H1 (cell line): ENCODE data around the gene NBAS. TPM values are rescaled to one million over a fixed set of nuclear protein-coding genes. Genes with fewer than 3 reads are reported as not detected.

Experiments
- CTCF ChIA-PET: fragments of 300-600 bp; sonication (Branson Sonifier 250); formaldehyde crosslinking; loops from one replicate; lab custom pipeline; 2021; ENCODE audit not compliant: partially characterized antibody; lab: Charles Lee
- POLR2A ChIA-PET: fragments of 300-600 bp; sonication (Branson Sonifier 250); formaldehyde crosslinking; loops from one replicate; lab custom pipeline; 2021; ENCODE audit warnings: inconsistent platforms; ENCODE audit not compliant: partially characterized antibody; lab: Charles Lee
- DNase-seq, 2 experiments: peaks; one replicate each; pipeline versions ENCODE4 v3.0.0 to v3.0.0-alpha.2; 2010 to 2022; ENCODE audit warnings: low spot score in 2 of 2, low read depth in 1 of 2, mixed read lengths in 1 of 2
- FAIRE-seq: peaks from 2 replicates; lab custom pipeline; 2011; peaks lifted over from hg19 to GRCh38; lab: Jason Lieb, UNC
- H2AFZ ChIP-seq: 2 replicates; pipeline ENCODE4 v1.8.1; 2012; ENCODE audit warnings: low read length, inconsistent platforms
- H2AK5ac ChIP-seq: 2 replicates; pipeline ENCODE4 v1.6.1; 2013; ENCODE audit warnings: low read depth, low read length
- H2BK120ac ChIP-seq: replicated peaks from 2 replicates; pipeline ENCODE3; 2013; ENCODE audit warnings: low read depth, low read length, inconsistent platforms
- H2BK12ac ChIP-seq: 2 replicates; pipeline ENCODE4 v1.6.1; 2013; ENCODE audit warnings: low read depth, low read length
- H2BK15ac ChIP-seq: 2 replicates; pipeline ENCODE4 v1.6.1; 2013; ENCODE audit warnings: low read length
- H2BK20ac ChIP-seq: 2 replicates; pipeline ENCODE4 v1.6.1; 2013; ENCODE audit warnings: low read length
- H2BK5ac ChIP-seq: 2 replicates; pipeline ENCODE4 v1.6.1; 2013; ENCODE audit warnings: low read depth, low read length
- H3K14ac ChIP-seq: 2 replicates; pipeline ENCODE4 v1.6.1; 2013; ENCODE audit warnings: inconsistent platforms; ENCODE audit not compliant: insufficient read length
- H3K18ac ChIP-seq: 2 replicates; pipeline ENCODE4 v1.6.1; 2013; ENCODE audit warnings: low read length; ENCODE audit errors: extremely low read depth
- H3K23ac ChIP-seq: 2 replicates; pipeline ENCODE4 v1.6.1; 2013; ENCODE audit warnings: inconsistent platforms; ENCODE audit not compliant: insufficient read length
- H3K23me2 ChIP-seq: 2 replicates; pipeline ENCODE4 v1.6.1; 2013; ENCODE audit warnings: low read depth, low read length
- H3K27ac ChIP-seq: 2 replicates; pipeline ENCODE4 v1.6.1; 2011; ENCODE audit warnings: low read depth, low read length, inconsistent platforms
- H3K27me3 ChIP-seq, 4 experiments: replicated peaks in 1 of 4; 1 replicate in 1 of 4; 2 replicates in 3 of 4; pipeline versions ENCODE4 v1.6.1 to v1.8.1; 2011 to 2013; ENCODE audit warnings: low read length in 3 of 4, mild to moderate bottlenecking in 3 of 4, inconsistent platforms in 2 of 4, mixed read lengths in 2 of 4, moderate library complexity in 1 of 4; ENCODE audit not compliant: control insufficient read depth in 3 of 4, insufficient read depth in 3 of 4; ENCODE audit errors: extremely low read depth in 1 of 4
- H3K36me3 ChIP-seq, 4 experiments: 2 replicates each; pipeline versions ENCODE4 v1.6.1 to v1.8.1; 2011 to 2013; ENCODE audit warnings: mild to moderate bottlenecking in 4 of 4, low read length in 3 of 4, moderate library complexity in 2 of 4, control low read depth in 1 of 4, inconsistent platforms in 1 of 4; ENCODE audit not compliant: insufficient read depth in 4 of 4, control insufficient read depth in 2 of 4
- H3K4ac ChIP-seq: replicated peaks from 2 replicates; pipeline ENCODE3; 2013; ENCODE audit warnings: low read length, low read depth, mixed read lengths, inconsistent platforms; ENCODE audit not compliant: insufficient read length
- H3K4me1 ChIP-seq, 4 experiments: replicated peaks in 1 of 4; 1 replicate in 1 of 4; 2 replicates in 3 of 4; pipeline versions ENCODE4 v1.6.1 to v1.8.1; 2011 to 2013; ENCODE audit warnings: low read length in 3 of 4, inconsistent platforms in 2 of 4, mixed read lengths in 1 of 4; ENCODE audit not compliant: insufficient read depth in 4 of 4, control insufficient read depth in 3 of 4
- H3K4me2 ChIP-seq, 2 experiments: 2 replicates each; pipeline versions ENCODE4 v1.6.1 to v1.8.1; 2011 to 2013; ENCODE audit warnings: low read depth in 2 of 2, low read length in 2 of 2, control low read depth in 1 of 2, inconsistent platforms in 1 of 2, mild to moderate bottlenecking in 1 of 2; ENCODE audit not compliant: insufficient read depth in 1 of 2
- H3K4me3 ChIP-seq, 4 experiments: fragments of 200-600, 300-600 bp in 1 of 4; sonication (generic), shearing (Covaris generic), sonication (Bioruptor Twin) in 1 of 4; 2 replicates each; pipeline versions ENCODE4 v1.5.1 to v1.8.1; 2011 to 2016; ENCODE audit warnings: low read length in 4 of 4, low read depth in 3 of 4, control low read depth in 2 of 4, inconsistent platforms in 2 of 4, mild to moderate bottlenecking in 2 of 4, mixed read lengths in 1 of 4, moderate library complexity in 1 of 4; ENCODE audit not compliant: insufficient read depth in 2 of 4; ENCODE audit errors: extremely low read depth in 1 of 4
- H3K56ac ChIP-seq: replicated peaks from 2 replicates; pipeline ENCODE3; 2013; ENCODE audit warnings: low read depth, mild to moderate bottlenecking, mixed read lengths, low read length, inconsistent platforms; ENCODE audit not compliant: insufficient read length
- H3K79me1 ChIP-seq: 2 replicates; pipeline ENCODE4 v1.6.1; 2013; ENCODE audit warnings: low read depth, low read length, control low read depth
- H3K79me2 ChIP-seq, 2 experiments: 2 replicates each; pipeline versions ENCODE4 v1.6.1 to v1.8.1; 2012 to 2013; ENCODE audit warnings: low read length in 2 of 2, mild to moderate bottlenecking in 2 of 2, inconsistent platforms in 1 of 2; ENCODE audit not compliant: insufficient read depth in 2 of 2, control insufficient read depth in 1 of 2
- H3K9ac ChIP-seq, 4 experiments: replicated peaks in 1 of 4; 1 replicate in 1 of 4; 2 replicates in 3 of 4; pipeline versions ENCODE4 v1.6.1 to v1.8.1; 2011 to 2013; ENCODE audit warnings: low read depth in 3 of 4, low read length in 3 of 4, control low read depth in 2 of 4, mild to moderate bottlenecking in 2 of 4, moderate library complexity in 2 of 4, inconsistent platforms in 1 of 4; ENCODE audit errors: extremely low read depth in 1 of 4
- H3K9me3 ChIP-seq, 2 experiments: 2 replicates each; pipeline versions ENCODE4 v1.6.1 to v1.8.1; 2012 to 2013; ENCODE audit warnings: mild to moderate bottlenecking in 2 of 2, moderate library complexity in 2 of 2, control low read depth in 1 of 2, inconsistent platforms in 1 of 2, low read depth in 1 of 2, low read length in 1 of 2, mixed read lengths in 1 of 2; ENCODE audit not compliant: insufficient read depth in 2 of 2
- H4K20me1 ChIP-seq, 2 experiments: replicated peaks in 1 of 2; 2 replicates each; pipeline versions ENCODE3 to v1.8.1; 2011 to 2013; ENCODE audit warnings: inconsistent platforms in 2 of 2, low read length in 2 of 2, mild to moderate bottlenecking in 1 of 2; ENCODE audit not compliant: insufficient read depth in 2 of 2, control insufficient read depth in 1 of 2
- H4K5ac ChIP-seq: 2 replicates; pipeline ENCODE4 v1.6.1; 2013; ENCODE audit warnings: low read length, low read depth, mixed read lengths, inconsistent platforms; ENCODE audit not compliant: insufficient read length
- H4K8ac ChIP-seq: 2 replicates; pipeline ENCODE4 v1.8.0; 2013; ENCODE audit warnings: mild to moderate bottlenecking, moderate library complexity, low read length, inconsistent platforms; ENCODE audit not compliant: insufficient read depth; ENCODE audit errors: extremely low read depth
- H4K91ac ChIP-seq: replicated peaks from 2 replicates; pipeline ENCODE3; 2013; ENCODE audit warnings: low read length, mixed read lengths, inconsistent platforms; ENCODE audit not compliant: insufficient read length
- KDM1A ChIP-seq: fragments of 200-600, 300-600 bp; sonication (generic); IDR thresholded peaks from 2 replicates; pipeline ENCODE4 v1.7.1; 2016; ENCODE audit warnings: mild to moderate bottlenecking, low read length, borderline replicate concordance
- WGBS, 2 experiments: shearing (Covaris generic) in 1 of 2; methylation state at CpG; one replicate each; pipeline versions ENCODE4 v1.1.6 to v1.1.7; 2013 to 2015; ENCODE audit warnings: low lambda C conversion rate in 2 of 2, mixed read lengths in 2 of 2, inconsistent platforms in 1 of 2, low coverage in 1 of 2, missing lambda C conversion rate in 1 of 2; ENCODE audit not compliant: insufficient replicate concordance in 2 of 2, insufficient coverage in 1 of 2, insufficient read length in 1 of 2; ENCODE audit errors: extremely low coverage in 1 of 2, missing lambda C conversion rate in 1 of 2; 5-methylcytosine and 5-hydroxymethylcytosine counted together
- polyA plus RNA-seq, 7 experiments: library from polyadenylated mRNA; depleted of rRNA in 3 of 7; stranded (reverse) in 5 of 7; unstranded in 2 of 7; fragments of >200 nt in 5 of 7; fragments of 200-250 nt in 2 of 7; gene quantifications; 1 replicate in 5 of 7; 2 replicates in 1 of 7; 4 replicates in 1 of 7; pipeline versions ENCODE4 v1.2.1 to v1.2.3, GENCODE V29; 2011 to 2013; ENCODE audit warnings: missing spikeins in 2 of 7, mixed read lengths in 2 of 7
- total RNA-seq: library from RNA; stranded (reverse); fragmentation: NEBNext Ultra II Directional; extraction: Animal tissue kit (Norgen Biotek cat#: 25700); gene quantifications from 2 replicates; pipeline ENCODE4 v1.2.1, GENCODE V29; 2021
- TF ChIP-seq, protein P1 (sequence below): IDR thresholded peaks from 2 replicates; pipeline ENCODE4 v1.6.1; 2012; ENCODE audit warnings: low read length, inconsistent platforms

Gene NBAS
- total and polyA plus RNA-seq, 2 of the 8 experiments (the other 6 are each of a cell fraction or from before 2014, with no cell fraction given), result 19.6 to 34.8 TPM

- Histone ChIP-seq H3K4me3 (no peak overlapping the region), H3K14ac (no peak overlapping the region), H3K79me2 (no peaks in the 10 kb centered on the region), H3K23ac (no peak overlapping the region), H4K5ac (no peak overlapping the region), H3K27ac (no peak overlapping the region), H2BK15ac (no peak overlapping the region), H2BK12ac (no peak overlapping the region), H4K8ac (no peak overlapping the region), H4K20me1 (no peaks in the 10 kb centered on the region), H2BK20ac (no peak overlapping the region), H3K4me2 (no peak overlapping the region), H4K91ac (no peak overlapping the region), H3K36me3 (no peaks in the 10 kb centered on the region), H2AFZ (no peak overlapping the region), H3K79me1 (no peaks in the 10 kb centered on the region), H2AK5ac (no peak overlapping the region), H3K27me3 (no peaks in the 10 kb centered on the region), H3K9ac (no peak overlapping the region), H3K9me3 (no peaks in the 10 kb centered on the region), H3K18ac (no peak overlapping the region), H3K56ac (no peak overlapping the region), H3K4me1 (peaks cover 0 to 3% (median 3%) of the 10 kb centered on the region in 4 experiments; a peak in 2 of 7 replicates), H3K4ac (no peak overlapping the region), H2BK5ac (no peak overlapping the region), H3K23me2 (no peaks in the 10 kb centered on the region), H2BK120ac (no peak overlapping the region)
- DNase-seq (no peak), FAIRE-seq (no peak)
- 100% methylated on average over 1 of the region's 1 CpG; no CpG with 5 or more reads in 1 of the 2 experiments for WGBS, 2 experiments
- ChIA-PET POLR2A (no interaction called here), CTCF (interaction anchor here (1.0 kb wide), 1 partner anchor 270 kb away, joined by 4 read pairs; no protein-coding TSS in a partner anchor)
- TF ChIP-seq KDM1A, result no peak
- TF ChIP-seq, protein P1, sequence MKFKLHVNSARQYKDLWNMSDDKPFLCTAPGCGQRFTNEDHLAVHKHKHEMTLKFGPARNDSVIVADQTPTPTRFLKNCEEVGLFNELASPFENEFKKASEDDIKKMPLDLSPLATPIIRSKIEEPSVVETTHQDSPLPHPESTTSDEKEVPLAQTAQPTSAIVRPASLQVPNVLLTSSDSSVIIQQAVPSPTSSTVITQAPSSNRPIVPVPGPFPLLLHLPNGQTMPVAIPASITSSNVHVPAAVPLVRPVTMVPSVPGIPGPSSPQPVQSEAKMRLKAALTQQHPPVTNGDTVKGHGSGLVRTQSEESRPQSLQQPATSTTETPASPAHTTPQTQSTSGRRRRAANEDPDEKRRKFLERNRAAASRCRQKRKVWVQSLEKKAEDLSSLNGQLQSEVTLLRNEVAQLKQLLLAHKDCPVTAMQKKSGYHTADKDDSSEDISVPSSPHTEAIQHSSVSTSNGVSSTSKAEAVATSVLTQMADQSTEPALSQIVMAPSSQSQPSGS, result no peak
These were observed 388.3 kb downstream of the NBAS start for GRCh38 chr2:15172825-15173224.
